Measurements from ENCODE around the gene ZBTB17.
A peak's percentile ranks its signal among the peaks of the same experiment; 100 is the strongest.
"Not testable (repeated sequence)": the region's sequence is repeated elsewhere in the genome, so short reads cannot be mapped to it uniquely, and the experiment has no call there.

The ZBTB17 gene

GRCh38 chr1:15975805-15976680, at the start of gene ZBTB17:
TSS of gene ZBTB17 (minus strand) at chr1:15976101. CDS start at chr1:15948495, 27,606 bp downstream.
- peak; percentile 89 for DNase-seq

DNA sequence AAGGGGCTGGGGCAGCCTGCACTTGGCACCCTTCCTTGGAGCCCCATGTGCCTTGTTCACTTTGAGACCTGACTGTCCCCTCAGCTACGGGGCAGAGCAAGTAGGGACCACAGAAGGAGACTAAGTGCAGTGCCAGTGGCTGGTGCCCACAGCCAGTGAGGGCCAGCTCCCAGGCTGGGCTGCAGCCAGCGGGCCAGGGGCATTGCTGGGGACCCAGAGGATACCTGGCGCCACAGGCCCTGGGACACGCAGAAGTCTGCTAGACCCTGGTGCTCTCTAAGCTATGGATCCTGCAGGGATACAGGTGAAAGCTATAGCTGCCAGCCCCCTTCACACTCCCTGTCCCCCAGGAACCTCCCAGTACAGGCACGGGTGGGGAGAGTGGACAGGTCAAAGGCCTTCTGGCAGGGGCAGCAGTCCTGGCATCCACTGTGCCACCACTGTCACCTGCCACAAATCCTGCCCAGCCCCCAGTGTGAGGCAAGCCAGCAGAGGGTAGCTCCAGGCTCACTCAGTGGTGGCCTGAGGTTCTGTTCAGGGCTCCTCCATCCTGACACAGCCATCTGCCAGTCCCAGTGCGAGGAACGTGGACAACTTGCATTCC, 47.3 kb upstream of the ZBTB17 start:
- DNase-seq: no peak

- DNase-seq: no peak
Observed at GRCh38 chr1:16022393-16022792, 46.5 kb upstream of the ZBTB17 start.

- DNase-seq: no peak
Observed at GRCh38 chr1:16021681-16022080, 45.8 kb upstream of the ZBTB17 start, which contains the start of gene CLCNKA. TSS of gene CLCNKA (plus strand) at chr1:16022036. CDS start at chr1:16022620, 584 bp downstream.

DNA sequence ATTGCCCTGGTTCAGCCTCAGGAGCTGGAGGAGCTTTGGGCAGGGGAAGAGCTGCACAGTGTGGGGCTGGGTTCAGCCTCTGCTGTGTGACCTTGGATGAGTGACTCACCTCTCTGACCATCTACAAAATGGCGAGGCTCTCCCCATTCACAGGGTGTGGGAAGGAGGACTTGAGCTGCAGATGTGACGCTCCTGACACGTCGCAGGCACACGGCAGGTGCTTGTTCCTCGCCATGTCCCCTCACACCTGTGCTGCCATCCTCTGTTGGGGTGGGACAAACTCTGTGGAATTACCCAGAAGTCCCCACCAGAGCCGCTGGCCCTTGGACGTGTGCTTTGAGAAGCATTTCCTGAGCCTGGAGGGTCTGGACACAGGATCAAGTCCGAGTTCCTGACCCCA, 45.0 kb upstream of the ZBTB17 start:
- DNase-seq: not testable (repeated sequence)

- DNase-seq: no peak
Observed at GRCh38 chr1:16020325-16020724, 44.4 kb upstream of the ZBTB17 start.

DNA sequence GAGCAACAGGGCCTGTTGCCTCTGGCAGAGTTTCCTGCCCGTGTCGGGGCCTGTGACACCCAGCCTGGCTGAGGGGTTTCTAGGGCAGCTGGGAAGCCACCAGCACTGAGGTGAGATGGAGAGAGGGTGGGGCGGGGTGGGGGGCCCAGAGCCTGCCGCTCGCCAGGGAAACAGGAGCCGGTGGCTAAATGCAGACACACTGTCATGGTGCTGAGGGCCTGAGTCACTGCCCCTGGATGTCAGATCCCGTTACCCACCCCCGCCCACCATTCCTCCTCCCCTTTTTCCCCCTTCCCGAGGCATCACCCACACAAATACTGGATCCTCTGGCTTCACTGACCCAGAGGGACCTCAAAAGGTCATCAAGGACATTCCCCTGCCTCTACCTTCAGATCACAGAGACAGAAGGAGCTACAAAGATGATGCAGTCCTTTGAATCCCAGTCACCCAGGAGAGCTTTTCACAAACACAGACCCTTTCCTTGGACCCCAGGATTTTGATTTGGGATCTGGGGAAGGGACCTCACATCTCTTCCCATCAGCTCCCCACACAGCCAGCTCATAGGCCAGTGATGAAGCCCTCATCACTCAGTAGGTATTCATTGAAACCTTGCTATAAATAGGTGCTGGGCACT, 43.9 kb upstream of the ZBTB17 start:
- no peak for DNase-seq

GRCh38 chr1:16018749-16019643, 43.1 kb upstream of the ZBTB17 start:
- DNase-seq: no peak

DNA sequence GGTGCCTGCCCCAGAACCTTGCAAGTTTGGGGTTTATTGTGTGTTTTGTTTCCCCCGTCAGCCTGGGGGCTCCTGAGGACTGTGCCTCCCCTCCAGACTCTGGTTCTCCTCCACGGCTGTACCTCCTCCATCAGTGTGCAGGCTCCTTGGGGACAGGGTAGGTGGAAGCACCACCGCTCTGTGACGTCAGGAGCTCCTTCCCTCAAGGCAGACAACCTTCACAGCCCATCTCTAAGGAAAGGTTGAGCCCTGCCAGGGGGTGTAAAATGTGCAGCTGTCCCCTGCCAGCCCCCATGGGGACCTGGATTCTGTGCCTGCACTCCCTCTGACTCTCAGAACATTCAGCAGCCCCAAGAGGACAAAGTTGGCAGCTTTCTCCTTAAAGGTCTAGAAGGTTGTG, 42.4 kb upstream of the ZBTB17 start:
- DNase-seq: no peak

- peak; percentile 23 for DNase-seq
Observed at GRCh38 chr1:16017461-16018303, 41.8 kb upstream of the ZBTB17 start, which contains the start of gene HSPB7. TSS of gene HSPB7 (minus strand) at chr1:16018043. CDS start at chr1:16017963, 80 bp downstream.

GRCh38 chr1:16017076-16017460, 41.2 kb upstream of the ZBTB17 start:
- no peak for DNase-seq

DNA sequence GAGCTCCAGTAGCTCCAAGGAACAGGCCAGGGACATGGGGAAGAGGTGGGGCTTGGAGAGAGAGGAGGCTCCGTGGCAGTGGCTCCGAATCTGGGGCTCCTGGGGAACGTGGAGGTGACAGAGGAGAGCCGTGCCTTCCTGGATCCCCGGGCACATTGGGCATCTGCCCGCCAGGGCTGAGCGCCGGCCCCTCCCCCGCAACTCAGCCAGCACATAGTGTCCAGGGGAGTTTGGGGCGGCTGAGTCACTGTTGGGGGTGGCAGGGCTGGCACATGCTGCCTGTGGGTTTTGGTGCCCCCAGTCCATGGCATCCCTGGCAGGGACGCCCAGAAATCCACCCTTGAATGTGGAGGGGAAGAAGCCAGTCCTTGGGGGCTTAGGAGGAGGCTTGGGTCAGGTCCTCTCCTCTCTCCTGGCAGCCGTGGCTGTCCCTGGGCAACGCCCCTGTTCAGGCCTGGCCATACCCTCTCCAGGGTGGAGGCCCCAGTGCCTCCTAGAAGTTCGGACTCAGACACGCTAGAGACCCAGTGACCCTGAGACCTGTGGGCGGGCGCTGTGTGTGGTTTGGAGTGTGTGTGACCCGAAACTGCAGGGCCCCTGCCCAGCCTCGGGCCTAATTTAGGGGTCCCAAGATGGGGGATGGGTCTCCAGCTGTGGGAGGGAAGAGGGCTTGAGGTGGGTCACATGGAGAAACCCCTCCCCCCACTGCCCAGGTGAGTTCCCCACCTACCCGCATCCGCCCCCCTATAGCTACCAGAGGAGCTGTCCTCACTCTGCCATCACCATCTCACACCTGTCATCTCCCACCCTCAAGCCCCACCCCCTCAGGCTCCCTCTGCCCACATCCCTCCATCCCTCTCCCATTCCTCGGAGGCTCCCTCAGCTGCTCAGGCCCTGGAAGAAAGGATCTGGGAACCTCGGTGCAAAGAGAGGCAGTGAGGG, 40.3 kb upstream of the ZBTB17 start:
- DNase-seq: no peak

DNA sequence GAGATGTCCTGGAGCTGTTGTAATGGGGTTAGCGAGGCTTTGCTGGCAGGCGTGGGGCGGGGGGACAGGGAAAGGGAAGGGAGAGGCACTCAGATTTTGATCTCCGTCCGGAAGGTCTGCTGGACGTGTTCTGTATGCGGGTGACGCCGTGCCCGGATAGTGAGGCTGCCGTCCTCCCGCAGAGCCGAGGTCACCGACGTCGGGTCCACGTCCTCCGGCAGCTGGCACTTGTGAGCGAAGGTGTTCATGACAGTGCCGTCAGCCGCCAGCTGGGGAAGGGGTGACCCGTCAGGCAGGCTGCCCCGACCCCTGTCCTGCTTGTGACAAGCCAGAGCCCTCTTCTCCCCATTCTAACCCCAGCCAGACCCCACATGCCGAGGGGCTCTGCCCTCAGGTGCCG, 39.6 kb upstream of the ZBTB17 start:
- DNase-seq: no peak

- no peak for DNase-seq
Observed at GRCh38 chr1:16014509-16015482, 38.9 kb upstream of the ZBTB17 start.

GRCh38 chr1:16013908-16014258, 38.0 kb upstream of the ZBTB17 start:
- no peak for DNase-seq

GRCh38 chr1:16013220-16013907, 37.5 kb upstream of the ZBTB17 start:
- peak; percentile 51 for DNase-seq

GRCh38 chr1:16012590-16013219, 36.8 kb upstream of the ZBTB17 start:
- peak; percentile 77 for DNase-seq

DNA sequence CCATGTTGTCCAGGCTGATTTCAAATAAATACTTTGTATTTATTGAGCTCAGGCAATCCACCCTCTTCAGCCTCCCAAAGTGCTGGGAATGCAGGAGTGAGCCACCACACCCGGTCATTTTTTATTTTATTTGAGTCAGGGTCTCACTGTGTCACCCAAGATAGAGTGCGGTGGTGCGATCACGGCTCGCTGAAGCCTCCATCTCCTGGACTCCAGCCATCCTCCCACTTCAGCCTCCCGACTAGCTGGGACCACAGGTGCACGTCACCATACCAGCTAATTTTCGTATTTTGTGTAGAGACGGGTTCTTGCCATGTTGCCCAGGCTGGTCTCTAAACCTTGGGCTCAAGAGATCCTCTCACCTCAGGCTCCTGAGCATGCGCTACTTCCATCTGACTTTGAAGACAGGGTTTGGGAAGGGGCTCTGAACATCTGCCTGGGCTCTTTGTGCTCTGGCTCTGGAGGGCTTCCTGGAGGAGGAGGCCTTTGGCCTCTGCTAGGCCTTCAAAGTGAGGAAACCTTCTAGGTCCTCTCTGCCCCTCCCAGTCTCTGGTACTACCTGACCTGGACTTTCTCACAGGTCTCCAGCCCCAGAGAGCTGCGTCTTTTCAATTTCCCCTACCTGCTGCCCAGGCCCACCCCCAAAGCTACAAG, 36.2 kb upstream of the ZBTB17 start:
- no peak for DNase-seq
